Measurements from ENCODE around the gene NDUFS4.

- no peak for TF ChIP-seq POLR2AphosphoS5 (IDR thresholded peaks at IDR 0.05)
- TF ChIP-seq EP300 (IDR thresholded peaks at IDR 0.05; ENCODE audit: low read depth), result no peak
- TF ChIP-seq POLR2A (IDR thresholded peaks at IDR 0.05), result no peak
- TF ChIP-seq, protein P1, sequence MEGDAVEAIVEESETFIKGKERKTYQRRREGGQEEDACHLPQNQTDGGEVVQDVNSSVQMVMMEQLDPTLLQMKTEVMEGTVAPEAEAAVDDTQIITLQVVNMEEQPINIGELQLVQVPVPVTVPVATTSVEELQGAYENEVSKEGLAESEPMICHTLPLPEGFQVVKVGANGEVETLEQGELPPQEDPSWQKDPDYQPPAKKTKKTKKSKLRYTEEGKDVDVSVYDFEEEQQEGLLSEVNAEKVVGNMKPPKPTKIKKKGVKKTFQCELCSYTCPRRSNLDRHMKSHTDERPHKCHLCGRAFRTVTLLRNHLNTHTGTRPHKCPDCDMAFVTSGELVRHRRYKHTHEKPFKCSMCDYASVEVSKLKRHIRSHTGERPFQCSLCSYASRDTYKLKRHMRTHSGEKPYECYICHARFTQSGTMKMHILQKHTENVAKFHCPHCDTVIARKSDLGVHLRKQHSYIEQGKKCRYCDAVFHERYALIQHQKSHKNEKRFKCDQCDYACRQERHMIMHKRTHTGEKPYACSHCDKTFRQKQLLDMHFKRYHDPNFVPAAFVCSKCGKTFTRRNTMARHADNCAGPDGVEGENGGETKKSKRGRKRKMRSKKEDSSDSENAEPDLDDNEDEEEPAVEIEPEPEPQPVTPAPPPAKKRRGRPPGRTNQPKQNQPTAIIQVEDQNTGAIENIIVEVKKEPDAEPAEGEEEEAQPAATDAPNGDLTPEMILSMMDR (IDR thresholded peaks at IDR 0.05), result no peak
These were observed 52.6 kb downstream of the NDUFS4 start for GRCh38 chr5:53613061-53613460.
